Measurements from ENCODE around the gene CRYGS.

The CRYGS gene

GRCh38 chr3:186497608-186498007 lies 46.6 kb downstream of the CRYGS start:
- no peak for DNase-seq (ENCODE audit: low read depth)
- no peak for TF ChIP-seq CTCF (IDR thresholded peaks at IDR 0.05; ENCODE audit: control insufficient read depth, insufficient read depth, low read depth, low read length, missing control alignments)
- no peak overlapping the region for H3K4me3 ChIP-seq (ENCODE audit: control insufficient read depth, low read depth, low read length)

GRCh38 chr3:186496635-186497034 lies 47.5 kb downstream of the CRYGS start:
- no peak for DNase-seq (ENCODE audit: low read depth)
- TF ChIP-seq CTCF (IDR thresholded peaks at IDR 0.05; ENCODE audit: control insufficient read depth, insufficient read depth, low read depth, low read length, missing control alignments), result no peak
- H3K4me3 ChIP-seq (ENCODE audit: control insufficient read depth, low read depth, low read length), result no peak overlapping the region

GRCh38 chr3:186496016-186496415 lies 48.2 kb downstream of the CRYGS start:
- no peak overlapping the region for H3K4me3 ChIP-seq (ENCODE audit: control insufficient read depth, low read depth, low read length)
- no peak for TF ChIP-seq CTCF (IDR thresholded peaks at IDR 0.05; ENCODE audit: control insufficient read depth, insufficient read depth, low read depth, low read length, missing control alignments)
- no peak for DNase-seq (ENCODE audit: low read depth)

GRCh38 chr3:186493525-186494255 lies 50.5 kb downstream of the CRYGS start:
- H3K4me3 ChIP-seq (ENCODE audit: control insufficient read depth, low read depth, low read length), result no peak overlapping the region
- no peak for DNase-seq (ENCODE audit: low read depth)
- no peak for TF ChIP-seq CTCF (IDR thresholded peaks at IDR 0.05; ENCODE audit: control insufficient read depth, insufficient read depth, low read depth, low read length, missing control alignments)

- no peak for TF ChIP-seq CTCF (IDR thresholded peaks at IDR 0.05; ENCODE audit: control insufficient read depth, insufficient read depth, low read depth, low read length, missing control alignments)
- no peak for DNase-seq (ENCODE audit: low read depth)
- no peak overlapping the region for H3K4me3 ChIP-seq (ENCODE audit: control insufficient read depth, low read depth, low read length)
Observed at GRCh38 chr3:186492385-186492984, 51.7 kb downstream of the CRYGS start.

GRCh38 chr3:186489507-186489906 lies 54.7 kb downstream of the CRYGS start:
- DNase-seq (ENCODE audit: low read depth), result no peak
- no peak overlapping the region for H3K4me3 ChIP-seq (ENCODE audit: control insufficient read depth, low read depth, low read length)
- no peak for TF ChIP-seq CTCF (IDR thresholded peaks at IDR 0.05; ENCODE audit: control insufficient read depth, insufficient read depth, low read depth, low read length, missing control alignments)

All from AG09309 (cell line).